ENCODE measurements around the gene ATG3.
"Not testable (repeated sequence)": the region's sequence is repeated elsewhere in the genome, so short reads cannot be mapped to it uniquely, and the experiment has no call there.

ATG3 gene

GRCh38 chr3:112561734-112562529 is at the start of gene ATG3, which contains the start of gene SLC35A5:
TSS of gene ATG3 (minus strand) at chr3:112561962. CDS start at chr3:112561528, 434 bp downstream.
TSS of gene SLC35A5 (plus strand) at chr3:112562045. CDS start at chr3:112563404, 1,359 bp downstream.
- in situ Hi-C loops (cut with MboI; ENCODE audit: low sequenced_read_pairs), result no loop called here

DNA sequence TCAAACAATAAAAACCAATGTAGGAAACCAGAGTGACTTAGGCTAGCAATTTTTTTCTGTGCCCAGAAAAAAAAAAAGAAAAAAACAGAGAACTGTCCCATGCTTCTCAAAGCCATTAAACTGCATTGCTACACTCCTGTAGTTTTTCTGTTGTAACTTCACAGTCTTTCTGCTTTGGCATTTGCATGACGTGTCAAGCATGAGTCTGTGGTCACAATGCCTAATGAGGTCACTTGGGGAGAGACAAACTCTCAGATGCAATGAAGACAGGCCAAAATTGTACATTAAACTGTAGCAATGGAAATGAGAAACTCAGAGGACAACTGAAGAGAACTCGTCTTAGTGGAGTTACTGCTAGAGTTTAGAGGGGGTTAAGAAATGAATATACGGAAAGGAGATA is 48.4 kb upstream of the ATG3 start:
- in situ Hi-C loops (cut with MboI; ENCODE audit: low sequenced_read_pairs), result no loop called here

DNA sequence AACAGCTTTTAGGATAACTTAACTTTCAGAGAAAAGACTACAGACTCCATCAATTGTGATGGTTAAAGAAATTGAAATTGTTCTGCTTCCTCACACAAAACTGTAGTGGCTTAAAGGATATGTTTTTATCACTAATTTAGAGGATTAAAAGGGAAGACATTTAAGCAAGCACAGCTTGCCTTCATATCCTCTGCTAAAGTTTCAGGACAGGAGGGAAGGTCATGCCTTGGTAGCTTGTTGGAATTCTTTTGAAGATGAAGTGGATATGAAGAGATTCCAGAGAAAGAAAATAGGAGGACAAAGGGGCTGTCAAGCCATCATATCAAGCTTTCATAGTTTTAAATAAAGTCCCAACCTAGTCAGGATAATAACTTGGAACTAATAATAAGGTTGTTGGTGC is 46.1 kb upstream of the ATG3 start:
- in situ Hi-C loops (cut with MboI; ENCODE audit: low sequenced_read_pairs), result no loop called here

GRCh38 chr3:112606098-112606497 is 44.3 kb upstream of the ATG3 start:
- in situ Hi-C loops (cut with MboI; ENCODE audit: low sequenced_read_pairs), result no loop called here

DNA sequence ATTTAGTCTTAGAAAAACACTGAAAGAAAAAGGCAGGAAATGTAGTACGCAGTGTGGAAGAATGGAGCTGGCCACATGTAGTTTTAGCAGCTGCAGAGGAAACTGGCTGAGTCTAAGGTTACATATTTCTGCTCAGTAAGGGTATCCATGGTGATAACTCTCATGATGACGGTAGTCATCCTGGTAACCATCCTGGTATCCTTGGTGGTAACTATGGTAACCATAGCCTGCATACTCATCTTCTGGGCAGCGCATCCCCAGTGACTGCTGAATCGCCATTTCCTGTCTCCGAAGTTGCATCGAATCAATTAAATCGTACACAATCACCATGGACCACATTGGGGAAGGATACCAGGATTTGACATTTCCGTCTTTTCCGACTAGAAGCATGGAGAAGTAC is 43.5 kb upstream of the ATG3 start:
- in situ Hi-C loops (cut with MboI; ENCODE audit: low sequenced_read_pairs), result no loop called here

DNA sequence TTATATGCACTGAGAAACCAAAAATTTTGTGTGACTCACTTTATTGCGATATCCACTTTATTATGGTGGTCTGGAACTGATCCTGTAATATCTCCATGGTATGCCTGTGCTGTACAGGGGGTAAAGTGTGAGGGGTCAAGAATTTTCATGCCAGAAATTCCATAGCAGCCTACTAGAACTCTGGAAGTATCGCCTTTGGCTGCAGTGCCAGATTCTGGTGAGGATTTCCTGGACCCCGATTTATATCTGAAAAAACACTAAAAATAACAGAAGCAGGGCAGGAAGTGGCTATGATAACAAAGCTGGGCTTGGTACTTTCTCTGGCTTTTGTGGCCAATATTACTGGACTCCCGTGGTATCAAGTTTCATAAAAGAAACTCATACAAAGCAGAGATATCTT is 42.8 kb upstream of the ATG3 start:
- in situ Hi-C loops (cut with MboI; ENCODE audit: low sequenced_read_pairs), result no loop called here

DNA sequence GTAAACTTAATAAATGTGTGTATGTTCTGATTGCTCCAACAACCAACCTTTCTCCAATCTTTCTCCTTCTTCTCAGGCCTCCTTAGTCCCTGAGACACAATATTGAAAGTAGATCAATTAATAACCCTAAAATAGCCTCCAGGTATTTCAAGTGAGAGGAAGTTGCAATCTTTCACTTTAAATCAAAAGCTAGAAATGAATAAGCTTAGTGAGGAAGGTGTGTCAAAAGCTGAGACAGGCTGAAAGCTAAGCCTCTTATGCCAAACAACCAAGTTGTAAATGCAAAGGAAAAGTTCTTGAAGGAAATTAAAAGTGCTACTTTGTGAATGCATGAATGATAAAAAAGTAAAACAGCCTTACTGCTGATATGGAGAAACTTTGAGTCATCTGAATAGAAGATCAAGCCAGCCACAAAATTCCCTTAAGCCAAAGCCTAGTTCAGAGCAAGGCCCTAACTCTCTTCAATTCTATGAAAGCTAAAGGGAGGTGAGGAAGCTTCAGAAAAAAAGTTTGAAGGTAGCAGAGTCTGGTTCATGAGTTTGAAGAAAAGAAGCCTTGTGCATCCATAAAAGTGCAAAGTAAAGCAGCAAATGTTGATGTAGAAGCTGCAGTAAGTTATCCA is 40.6 kb upstream of the ATG3 start:
- in situ Hi-C loops (cut with MboI; ENCODE audit: low sequenced_read_pairs), result no loop called here

DNA sequence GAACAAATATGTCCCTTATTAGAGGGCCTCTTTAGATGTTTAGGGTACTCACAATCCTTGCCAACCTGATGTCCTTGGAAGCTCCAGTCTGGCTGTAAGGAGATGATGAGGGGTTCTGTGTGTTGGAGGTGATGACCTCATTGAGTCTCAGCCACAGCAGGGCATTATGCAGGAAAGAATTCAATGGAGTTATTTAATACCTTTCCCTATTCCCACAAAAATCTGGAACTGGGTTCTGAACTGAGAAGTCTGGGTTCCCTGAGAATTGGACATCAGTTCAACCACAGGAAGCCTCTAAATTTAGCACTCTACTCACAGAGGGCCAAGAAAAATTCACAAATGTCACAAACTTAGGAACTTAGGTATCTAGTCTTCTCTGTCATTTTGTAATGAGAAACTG is 37.0 kb upstream of the ATG3 start:
- in situ Hi-C loops (cut with MboI; ENCODE audit: low sequenced_read_pairs), result no loop called here

DNA sequence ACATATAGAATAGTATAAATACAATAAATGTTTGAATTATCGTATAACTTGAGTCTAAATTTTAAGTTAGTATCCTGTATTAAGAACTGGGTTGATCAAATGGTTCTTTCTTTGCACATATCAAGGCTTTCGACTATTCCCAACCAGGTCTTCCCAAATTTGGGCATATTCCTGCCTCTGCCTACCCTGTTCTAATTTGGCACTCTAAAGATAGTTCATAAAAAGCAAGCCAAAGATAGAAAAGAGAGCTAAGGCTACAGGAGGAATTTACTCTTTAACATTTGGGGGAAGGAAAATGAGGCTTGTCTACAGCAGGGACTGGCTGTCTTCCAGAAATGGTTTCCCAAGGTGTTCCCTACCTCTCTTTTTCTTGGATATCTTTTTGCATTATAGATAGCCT is 36.2 kb upstream of the ATG3 start:
- in situ Hi-C loops (cut with MboI; ENCODE audit: low sequenced_read_pairs), result no loop called here

DNA sequence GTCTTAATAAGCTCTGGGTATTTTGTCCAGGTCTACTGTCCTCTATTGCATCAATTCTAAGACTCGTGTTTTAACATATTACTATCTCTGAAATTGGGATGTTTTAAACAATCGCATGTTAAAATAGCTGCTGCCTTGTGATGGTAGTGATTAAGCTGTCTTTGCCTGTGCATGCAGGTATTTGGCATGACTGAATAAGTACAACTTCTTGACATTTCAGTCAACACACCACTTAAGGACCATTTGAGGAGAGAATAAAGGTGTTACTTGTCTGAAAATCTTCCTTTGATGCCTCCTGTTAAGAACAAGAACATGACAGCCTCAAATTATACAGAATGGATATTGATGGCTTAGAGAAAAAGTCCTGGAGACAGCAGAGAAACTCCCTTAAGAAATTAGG is 33.1 kb upstream of the ATG3 start:
- in situ Hi-C loops (cut with MboI; ENCODE audit: low sequenced_read_pairs), result no loop called here

DNA sequence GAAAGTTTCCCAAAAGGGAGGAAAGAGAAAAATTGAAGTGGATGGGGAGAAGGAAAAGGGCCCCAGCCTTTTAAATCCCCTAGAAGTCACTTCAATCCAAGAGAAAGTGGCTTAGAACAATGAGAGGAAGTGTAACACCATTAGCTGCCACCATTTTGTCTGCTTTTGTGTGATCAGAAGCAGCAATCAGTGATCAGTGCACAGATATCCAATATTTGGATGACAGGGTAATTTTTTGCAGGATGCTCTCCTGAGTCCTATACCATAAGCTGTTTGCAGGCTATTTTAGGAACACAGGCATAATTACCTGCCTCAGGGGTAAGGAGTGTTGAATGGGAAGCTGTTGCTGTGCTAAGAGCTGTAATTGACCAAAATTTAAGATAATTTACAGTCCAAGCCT is 31.5 kb upstream of the ATG3 start:
- in situ Hi-C loops (cut with MboI; ENCODE audit: low sequenced_read_pairs), result no loop called here

GRCh38 chr3:112587336-112587735 is 25.6 kb upstream of the ATG3 start:
- in situ Hi-C loops (cut with MboI; ENCODE audit: low sequenced_read_pairs), result no loop called here

GRCh38 chr3:112585782-112586181 is 24.0 kb upstream of the ATG3 start:
- in situ Hi-C loops (cut with MboI; ENCODE audit: low sequenced_read_pairs), result no loop called here

GRCh38 chr3:112583105-112583504 is 21.3 kb upstream of the ATG3 start:
- in situ Hi-C loops (cut with MboI; ENCODE audit: low sequenced_read_pairs), result no loop called here

GRCh38 chr3:112582244-112582874 is 20.6 kb upstream of the ATG3 start:
- in situ Hi-C loops (cut with MboI; ENCODE audit: low sequenced_read_pairs), result no loop called here

GRCh38 chr3:112579697-112580096 is 17.9 kb upstream of the ATG3 start:
- in situ Hi-C loops (cut with MboI; ENCODE audit: low sequenced_read_pairs), result no loop called here

- in situ Hi-C loops (cut with MboI; ENCODE audit: low sequenced_read_pairs), result no loop called here
These were observed 17.5 kb upstream of the ATG3 start for GRCh38 chr3:112579232-112579631.

DNA sequence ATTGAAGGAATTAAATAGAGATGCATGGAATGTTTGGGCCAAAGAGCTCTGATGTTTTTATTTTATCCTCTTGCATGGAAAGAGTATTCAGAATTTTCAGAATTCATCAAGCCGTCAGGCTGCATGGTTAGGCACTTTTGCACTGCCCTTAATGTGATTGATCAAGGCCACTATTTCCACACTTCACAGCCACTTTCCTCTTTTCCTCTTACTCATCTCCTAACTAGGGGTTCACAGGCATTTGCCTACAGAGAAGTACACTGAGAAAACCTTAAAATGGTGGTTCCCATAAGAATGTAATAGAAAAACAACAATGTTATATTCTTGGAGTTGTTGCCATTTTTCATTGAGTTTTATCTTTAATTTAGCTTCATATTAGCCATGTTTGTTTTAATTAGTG is 10.9 kb upstream of the ATG3 start:
- in situ Hi-C loops (cut with MboI; ENCODE audit: low sequenced_read_pairs), result no loop called here

DNA sequence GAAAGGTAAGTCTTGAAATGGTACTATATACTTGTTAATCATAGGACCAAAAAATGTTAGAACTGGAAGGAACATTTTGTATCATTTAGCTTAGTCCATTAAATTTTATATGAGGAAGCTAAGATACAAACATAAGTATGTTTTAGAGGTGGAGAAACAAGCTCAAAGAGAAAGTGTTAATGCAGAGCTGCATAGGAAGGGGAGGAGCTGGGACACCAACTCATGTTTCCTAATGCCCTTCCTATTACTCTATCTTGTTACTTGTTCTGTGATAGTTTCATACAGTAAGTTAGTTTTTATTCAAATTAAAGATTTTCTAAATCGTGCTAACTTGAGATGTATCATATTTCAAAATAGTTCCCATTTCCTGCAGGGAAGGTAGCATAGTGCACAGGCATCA is 7.5 kb upstream of the ATG3 start:
- in situ Hi-C loops (cut with MboI; ENCODE audit: low sequenced_read_pairs), result no loop called here

GRCh38 chr3:112568642-112569041 is 6.9 kb upstream of the ATG3 start:
- in situ Hi-C loops (cut with MboI; ENCODE audit: low sequenced_read_pairs), result no loop called here

DNA sequence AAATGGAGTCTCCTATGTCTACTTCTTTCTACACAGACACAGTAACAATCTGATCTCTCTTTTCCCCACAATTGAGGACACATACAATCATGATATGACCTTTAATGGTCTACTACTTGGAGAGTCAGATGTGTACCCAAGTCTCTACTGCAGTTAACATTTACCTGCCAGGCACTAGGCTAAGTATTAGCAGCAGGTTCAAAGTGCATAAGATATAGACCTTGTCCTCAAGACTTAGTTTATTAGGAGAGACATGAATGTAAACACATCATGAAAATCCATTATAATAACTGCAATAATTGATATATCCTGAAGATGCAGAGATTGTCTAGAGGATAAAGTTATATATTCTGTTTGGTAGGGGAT is 3.2 kb upstream of the ATG3 start:
- in situ Hi-C loops (cut with MboI; ENCODE audit: low sequenced_read_pairs), result no loop called here

GRCh38 chr3:112564247-112564939 is 2.6 kb upstream of the ATG3 start:
- in situ Hi-C loops (cut with MboI; ENCODE audit: low sequenced_read_pairs), result not testable (repeated sequence)
